Activated CD4-positive, alpha-beta T cell treated with anti-CD3 and anti-CD28 coated beads for 1 hour (primary cell): Measurements from ENCODE around the gene CDHR1.
"Not testable (repeated sequence)": the region's sequence is repeated elsewhere in the genome, so short reads cannot be mapped to it uniquely, and the experiment has no call there.

Experiments
- DNase-seq: peaks from one replicate; pipeline ENCODE4 v3.0.0-alpha.2; 2020

The CDHR1 gene

DNA sequence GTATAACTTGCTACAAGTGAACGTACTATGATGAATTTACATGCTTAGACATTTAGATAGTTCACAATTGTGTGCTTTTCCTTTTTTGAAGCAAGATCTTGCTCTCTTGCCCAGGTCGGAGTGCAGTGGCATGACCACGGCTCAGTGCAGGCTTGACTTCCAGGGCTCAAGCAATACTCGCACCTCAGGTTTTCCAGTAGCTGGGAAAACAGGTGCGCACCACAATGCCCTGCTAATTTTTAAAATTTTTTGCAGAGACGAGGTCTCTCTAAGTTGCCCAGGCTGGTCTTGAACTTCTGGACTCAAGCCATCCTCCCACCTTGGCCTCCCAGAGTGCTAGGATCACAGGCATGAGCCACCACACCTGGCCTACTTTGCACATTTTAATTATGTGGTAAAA is 18.9 kb upstream of the CDHR1 start:
- no peak for DNase-seq

DNA sequence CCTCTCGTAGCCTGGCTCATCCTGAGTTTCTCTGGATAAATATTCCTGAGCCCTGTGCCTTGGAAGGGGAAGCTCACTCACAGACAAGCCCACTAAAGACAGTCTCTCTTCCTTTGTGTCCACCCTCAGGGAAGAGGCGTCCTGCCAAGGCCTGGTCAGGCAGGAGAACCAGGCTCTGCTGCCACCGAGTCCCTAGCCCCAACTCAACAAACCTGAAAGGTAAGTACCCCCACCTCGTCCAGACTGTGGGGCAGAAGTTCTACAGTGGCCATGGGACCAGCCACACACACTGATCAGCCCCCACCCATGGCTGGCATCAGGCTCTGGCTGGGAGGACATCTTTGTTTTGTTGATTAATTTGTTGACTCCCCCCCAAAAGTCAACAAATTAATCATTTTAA is 18.0 kb upstream of the CDHR1 start:
- DNase-seq, result no peak

DNA sequence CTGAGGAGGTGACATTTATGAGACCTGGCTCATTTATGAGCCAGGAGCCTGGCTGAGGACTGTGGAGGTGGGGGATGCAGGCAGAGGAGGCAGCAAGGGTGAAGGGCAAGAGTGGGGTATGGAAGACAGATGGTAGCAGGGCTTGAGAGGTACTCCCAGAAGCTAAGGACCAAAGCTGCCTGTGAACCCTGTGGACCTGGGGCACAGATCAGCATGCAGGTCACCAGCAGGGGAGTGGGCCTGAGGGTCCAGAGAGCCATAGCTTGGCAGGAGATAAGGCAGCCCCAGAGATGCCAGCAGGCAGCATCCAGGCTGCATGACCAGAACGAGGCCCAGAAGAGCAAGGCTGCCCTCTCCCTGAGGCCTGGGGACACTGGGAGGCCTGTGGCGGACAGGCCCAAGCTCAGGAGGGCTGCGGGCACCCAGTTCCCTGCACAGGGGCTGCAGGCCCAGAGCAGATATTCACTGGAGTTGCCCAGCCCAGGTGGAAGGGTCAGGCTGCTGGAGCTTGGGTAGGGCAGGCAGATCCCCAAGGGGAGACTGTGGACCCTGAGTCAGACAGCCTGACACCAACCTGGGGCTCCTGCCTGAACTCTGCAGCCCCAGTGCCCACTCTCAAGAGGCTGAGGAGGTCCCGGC is 17.4 kb upstream of the CDHR1 start:
- no peak for DNase-seq

DNA sequence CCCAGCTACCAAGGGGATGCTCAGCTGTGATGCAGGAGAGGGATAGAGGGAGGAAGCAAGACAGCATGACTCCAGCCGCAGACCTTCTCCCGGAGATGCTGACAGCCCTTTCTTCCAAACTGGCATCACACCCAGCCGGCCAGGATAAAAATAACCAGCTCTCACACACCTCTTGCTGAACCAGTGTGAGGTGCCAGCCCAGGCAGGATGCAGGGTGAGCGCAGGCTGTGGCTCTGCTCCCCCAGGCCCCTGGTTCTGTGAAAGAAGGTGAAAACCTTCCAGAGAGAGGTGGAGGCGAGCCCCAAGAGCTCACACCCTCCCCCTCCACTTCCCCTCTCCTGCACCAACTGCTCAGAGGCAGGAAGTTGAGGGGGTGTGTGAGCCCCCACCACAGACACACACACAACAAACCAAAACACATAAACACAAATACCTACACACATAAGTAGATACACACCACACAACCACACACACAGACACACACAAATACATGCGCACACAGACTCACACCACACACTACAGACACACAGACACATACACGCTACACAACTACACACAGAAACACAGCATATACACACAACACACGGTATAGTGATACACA is 16.7 kb upstream of the CDHR1 start:
- no peak for DNase-seq

DNA sequence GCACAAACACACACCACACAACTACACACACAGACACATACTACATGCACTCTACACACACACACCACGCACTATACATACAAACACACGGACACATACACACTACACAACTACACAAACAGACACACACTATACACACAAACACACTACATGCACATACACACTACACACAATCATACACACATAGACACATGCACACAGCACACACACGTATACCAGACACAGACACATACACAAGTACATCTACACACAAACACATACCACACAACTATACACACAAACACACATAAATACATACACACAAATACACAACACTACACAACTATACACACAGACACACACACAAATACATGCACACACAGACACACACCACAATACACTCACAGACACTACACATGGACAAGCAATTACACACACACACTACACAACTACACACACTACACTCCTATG is 16.2 kb upstream of the CDHR1 start:
- no peak for DNase-seq

DNA sequence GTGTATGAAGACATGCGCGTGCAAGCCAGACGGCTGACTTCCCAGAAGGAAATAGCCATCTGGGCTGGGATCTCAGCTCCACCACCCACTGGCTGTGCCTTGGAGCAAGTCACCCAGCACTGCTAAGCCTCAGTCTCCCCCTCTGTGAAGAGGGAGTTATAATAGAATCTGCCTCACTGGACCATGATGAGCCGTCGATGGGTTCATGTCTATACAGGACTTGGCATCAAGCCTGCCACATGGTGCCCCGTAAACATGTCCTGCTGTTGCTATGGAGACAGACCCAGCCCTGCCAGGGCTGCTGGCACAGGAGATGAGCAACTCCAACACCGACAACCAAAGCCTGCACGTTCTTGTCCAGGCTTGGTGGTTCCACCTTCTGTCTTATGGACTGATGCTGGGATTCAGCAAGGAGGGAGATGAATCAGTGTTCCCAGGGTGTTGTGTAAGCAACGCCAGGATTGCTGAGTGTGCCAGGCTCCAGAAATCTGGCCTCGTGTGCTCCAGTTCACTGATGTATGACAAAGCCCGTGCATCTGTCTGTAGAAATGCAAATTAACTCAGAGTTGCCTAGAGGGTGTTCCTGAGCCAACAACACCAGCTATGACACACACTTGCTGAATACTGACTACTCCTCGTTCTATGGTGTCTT is 15.2 kb upstream of the CDHR1 start:
- no peak for DNase-seq

DNA sequence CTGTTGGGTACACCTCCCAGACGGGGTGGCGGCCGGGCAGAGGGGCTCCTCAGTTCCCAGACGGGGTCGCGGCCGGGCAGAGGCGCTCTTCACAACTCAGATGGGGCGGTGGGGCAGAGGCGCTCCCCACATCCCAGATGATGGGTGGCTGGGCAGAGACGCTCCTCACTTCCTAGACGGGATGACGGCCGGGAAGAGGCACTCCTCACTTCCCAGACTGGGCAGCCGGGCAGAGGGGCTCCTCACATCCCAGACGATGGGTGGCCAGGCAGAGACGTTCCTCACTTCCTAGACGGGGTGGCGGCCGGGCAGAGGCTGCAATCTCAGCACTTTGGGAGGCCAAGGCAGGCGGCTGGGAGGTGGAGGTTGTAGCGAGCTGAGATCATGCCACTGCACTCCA is 14.0 kb upstream of the CDHR1 start:
- DNase-seq, result not testable (repeated sequence)

DNA sequence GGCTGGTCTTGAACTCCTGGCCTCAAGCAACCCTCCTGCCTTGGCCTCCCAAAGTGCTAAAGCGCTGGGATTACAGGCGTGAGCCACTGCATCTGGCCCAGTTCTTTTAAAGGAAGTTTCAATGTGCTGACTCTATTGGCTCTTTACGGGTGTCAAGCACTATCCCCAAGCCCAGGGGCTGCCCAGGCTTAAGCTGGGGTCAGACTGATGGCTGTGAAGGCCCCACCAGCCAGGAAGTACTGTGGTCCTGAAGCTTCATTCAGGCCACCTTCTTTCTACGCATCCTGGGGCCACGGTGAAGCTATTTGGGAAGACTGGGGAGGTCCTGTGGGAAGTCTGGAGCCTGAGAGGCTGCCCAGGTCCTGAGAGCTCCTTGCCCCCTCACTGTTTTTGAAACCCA is 12.7 kb upstream of the CDHR1 start:
- no peak for DNase-seq

DNA sequence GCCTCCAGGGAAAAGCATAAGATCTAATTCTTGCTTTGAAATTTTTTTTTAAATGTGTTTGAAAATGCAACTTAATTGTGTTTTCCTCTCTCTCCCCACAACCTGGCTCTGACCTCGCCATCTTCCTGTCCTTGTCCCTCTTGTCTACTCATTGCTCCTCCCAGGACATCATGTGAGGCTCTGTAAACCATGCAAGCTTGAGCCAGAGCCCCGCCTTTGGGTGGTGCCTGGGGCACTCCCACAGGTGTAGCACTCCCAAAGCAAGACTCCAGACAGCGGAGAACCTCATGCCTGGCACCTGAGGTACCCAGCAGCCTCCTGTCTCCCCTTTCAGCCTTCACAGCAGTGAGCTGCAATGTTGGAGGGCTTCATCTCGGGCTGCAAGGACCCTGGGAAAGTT is 9.8 kb upstream of the CDHR1 start:
- DNase-seq, result no peak

DNA sequence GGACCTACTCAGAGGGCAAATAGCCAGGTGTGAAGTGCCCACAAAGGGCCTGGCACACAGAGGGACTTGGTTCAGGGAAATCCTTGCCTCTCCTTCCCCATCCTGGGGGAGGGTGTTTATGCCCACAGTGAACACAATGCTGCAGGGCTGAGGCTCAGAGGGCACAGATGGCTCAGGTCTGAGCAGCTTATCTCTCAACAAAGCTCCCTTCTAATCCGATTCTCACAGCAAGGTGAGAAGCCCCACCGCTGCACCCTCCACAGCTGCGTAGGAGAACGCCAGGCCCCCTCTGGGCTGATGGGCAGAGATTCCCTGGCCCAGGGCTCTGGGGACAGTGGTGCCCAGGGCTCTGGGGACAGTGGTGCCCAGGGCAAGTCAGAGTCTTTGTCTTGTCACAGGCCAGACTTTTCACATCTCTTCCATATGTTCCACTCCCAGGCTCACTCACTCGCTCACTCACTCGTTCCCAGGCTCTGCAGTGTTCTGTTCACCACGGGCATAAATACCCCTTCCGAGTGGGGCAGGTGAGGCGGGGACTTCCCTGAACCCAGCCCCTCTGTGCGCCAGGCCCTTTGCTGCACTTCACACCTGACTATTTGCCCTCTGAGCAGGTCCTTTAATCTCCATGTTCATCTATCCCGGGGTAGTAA is 8.7 kb upstream of the CDHR1 start:
- DNase-seq, result no peak

DNA sequence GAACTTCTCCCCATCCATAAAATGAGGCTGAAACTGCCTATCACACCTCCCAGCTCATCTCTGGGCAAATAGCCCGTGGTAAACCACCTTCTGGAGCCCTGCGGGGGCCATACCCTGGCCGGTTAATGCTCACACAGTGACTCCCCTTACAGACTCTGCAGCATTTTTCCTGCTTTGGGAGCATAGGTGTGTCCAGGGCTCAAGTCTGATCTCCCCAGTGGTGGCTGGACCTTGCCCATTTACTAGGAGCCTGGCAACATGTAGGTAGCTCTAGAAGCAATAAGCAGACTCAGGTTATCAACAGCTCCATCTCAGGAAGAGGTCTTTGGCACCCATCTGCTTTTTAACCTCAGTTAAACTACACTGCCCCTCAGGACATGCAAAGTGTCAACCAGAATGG is 5.5 kb upstream of the CDHR1 start:
- DNase-seq, result no peak

DNA sequence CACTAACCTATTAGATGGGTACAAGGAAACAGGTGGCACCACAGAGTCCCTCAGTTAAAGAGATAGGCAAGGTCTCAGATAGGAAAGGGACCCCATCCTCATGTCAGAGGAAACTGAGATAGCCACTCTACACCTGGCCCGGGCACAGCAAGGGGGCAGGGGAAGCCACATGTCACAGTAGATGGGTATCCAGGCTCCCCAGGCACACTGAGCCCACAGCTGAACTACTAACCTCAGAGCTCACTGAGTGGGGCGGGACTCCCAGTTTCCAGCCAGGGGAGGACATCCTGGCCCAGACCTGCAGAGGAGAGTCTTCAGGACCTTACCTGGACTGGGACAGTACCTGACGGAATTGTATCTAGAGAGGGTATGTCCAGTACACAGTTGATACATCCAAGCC is 3.7 kb upstream of the CDHR1 start:
- DNase-seq, result no peak

DNA sequence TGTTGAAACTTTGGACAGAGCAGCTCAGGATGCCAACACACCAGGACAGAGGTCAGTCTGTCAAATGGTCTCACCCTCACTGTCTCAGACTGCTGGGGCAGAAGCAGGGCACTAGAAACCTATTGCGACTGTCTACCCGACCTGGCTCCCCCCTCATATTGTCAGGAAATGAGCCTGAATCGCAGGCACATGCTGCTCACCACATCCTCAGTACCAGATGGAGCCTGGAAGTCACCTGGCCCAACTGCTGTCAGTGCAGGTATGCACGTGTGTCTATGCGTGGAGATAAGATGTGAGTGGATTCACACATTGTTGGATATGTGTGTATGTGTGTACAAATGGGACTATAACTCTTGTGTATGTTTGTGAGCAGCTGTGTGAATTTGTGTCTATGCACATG is 3.2 kb upstream of the CDHR1 start:
- DNase-seq, result no peak

DNA sequence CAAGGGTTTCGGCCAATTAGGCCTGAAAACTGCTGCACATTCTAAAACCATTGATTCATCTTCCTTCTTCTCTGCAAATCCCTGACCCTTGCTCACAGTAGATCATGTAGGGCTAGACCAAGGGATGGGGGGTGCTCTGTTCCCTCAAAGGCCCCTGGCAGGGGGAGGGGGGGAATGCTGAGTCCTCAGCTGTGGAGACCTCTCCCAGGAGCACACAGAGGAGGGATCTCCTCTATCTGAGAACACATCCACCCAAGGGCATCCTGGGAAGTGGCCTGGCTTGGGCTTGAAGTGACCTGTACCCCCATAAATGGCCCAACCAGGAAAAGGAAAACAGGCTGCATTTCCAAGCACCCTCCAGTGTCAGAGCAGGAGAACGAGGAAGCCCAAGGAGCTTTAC is 1.0 kb upstream of the CDHR1 start:
- DNase-seq, result no peak

DNA sequence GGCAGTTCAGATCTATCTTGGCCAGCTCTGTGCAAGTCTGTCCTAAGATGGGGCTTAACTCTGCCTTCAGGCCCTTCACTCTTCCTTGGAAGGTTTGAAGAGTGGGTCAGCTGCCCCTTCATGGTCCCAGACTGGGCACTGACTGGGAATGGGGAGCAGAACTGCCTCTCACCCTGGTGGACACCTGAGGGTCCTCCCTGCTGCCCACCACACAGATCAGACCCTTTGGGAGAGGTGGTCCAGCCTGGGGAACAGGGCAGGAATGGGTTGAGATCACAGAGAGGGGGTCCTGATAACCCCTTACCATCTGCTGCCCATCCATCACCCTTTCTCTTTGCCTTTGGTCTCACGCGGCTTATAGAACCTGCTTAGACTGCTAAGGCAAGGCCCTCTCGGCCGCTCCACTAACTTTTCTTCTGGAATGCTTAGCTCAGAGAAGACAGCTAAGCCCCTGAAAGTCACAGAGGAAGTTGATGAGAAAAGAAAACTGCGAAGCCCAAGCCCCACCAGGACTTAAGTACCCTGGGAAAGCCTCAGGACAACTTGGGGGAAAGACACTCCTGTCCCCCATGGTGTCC is 402 bp upstream of the CDHR1 start:
- no peak for DNase-seq

DNA sequence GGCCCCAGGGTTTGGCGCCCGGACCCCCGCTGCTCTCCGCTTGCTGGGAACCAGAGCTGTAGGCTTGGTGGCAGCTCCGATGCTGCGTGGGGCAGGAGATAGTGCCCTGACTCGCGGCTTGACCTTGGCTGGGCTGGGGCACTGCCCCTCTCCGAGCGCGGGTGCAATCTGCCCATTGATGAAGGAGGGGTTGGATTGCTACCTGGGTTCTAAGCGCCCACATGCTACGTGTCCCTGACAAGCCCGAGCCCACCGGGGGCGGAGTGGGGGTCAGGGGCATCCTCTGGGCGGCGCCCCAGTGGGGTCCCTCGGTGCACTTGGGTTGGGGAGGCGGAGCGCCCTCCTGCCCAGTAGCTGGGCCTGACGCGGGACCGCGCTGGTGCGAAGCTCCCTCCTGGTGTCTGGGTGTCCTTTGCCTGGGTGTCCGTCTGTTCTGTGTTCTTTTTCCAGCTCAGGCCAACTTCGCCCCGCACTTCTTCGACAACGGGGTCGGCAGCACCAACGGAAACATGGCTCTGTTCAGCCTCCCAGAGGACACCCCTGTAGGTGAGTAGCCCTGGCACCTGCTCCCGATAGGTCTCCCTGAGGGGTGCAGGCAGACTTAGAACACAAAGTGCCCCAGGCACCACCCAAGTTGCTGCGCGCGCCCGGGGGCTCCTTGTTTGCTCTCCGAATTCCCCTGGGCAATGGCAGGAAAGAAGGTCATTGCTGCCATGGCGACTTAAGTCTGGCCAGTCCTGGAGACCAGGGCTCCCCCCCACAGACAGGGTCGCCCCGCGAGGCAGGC is 900 bp downstream of the CDHR1 start:
- no peak for DNase-seq

DNA sequence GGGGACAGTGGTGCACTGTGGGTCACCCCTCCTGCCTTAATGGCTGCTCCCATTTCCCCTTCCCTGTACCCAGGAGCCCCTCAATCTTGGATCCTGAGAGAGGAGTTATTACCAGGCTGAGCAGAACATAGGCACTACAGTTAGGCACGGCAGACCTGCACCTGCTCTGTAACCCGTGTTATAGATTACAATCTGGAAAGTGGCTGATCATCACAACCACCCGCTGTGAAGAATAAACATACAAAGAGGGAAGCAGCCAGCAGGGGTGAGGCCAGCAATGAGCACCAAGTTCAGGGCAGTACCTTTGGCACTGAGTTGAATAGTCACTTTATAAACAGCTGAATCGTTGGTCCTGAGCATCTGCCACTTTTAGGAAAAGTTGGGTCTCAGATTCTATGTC is 1.7 kb downstream of the CDHR1 start:
- DNase-seq, result no peak

DNA sequence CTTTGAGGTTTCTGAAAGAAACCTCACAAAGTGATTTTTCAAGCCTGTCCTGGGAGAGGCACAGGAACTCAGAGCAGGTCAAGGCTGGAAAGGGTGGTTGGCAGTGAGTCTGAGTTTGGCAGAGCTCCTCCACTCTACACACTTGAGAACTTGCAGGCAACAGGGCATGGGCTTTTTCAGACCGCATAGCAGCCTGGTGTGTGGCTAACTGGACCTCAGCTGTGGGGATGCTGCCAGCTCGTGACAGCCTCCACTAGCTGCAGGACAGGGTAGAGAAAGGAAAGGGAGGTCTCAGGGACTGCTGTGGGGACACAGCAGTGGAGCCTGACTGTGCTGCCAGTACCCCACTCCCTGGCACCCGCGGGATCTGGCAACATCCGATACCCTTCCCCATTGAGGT is 2.6 kb downstream of the CDHR1 start:
- no peak for DNase-seq

DNA sequence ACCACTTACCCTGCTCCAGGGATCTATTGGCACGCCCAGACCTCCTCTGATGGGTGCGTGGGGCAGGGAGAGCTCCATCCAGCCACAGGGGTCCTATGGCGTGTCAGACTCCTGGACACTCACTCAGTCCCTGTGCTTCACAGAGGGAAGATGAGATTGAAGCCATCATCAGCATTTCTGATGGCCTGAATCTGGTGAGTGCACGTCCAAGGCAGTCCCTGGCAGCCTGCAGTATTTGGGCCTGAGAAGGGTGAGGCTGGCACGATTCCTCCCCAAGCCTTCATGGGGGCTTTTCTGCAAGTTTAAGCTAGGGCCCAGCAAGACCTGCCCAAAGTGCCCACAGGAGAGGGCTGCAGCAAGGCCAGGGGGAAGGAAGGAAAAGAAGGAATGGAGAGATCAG is 3.3 kb downstream of the CDHR1 start:
- DNase-seq, result no peak

DNA sequence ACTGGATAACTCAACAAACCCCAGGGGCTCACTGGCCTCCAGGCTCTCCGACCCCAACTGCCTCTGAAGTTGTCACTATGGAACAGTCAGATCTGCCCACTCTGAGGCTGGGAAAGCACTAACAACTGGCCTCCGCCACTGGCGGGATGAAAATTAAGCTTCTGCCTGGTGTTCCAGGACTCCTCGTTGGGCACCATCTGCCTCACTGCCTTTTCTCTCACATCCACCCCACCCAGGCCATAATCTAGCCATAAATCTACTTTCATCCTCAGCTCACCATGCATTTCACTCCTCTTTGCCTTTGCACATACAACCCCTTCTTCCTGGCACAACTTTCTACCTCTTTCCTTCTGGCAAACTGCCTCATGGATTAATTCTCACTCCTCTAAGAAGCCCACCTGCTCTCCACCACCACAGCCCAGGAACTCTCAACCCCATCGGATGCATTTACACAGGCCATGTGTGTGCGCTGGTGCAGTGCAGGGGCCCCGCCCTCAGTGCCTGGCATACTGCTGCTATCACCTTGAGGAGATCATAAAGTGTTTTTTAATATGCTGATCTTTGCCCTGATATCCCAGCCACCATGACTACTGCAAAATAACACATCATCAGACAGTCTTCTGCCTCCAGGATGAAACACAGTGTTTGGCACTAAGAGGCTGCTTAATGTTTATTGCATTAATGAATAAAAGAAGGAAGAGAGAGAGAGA is 4.0 kb downstream of the CDHR1 start:
- no peak for DNase-seq

DNA sequence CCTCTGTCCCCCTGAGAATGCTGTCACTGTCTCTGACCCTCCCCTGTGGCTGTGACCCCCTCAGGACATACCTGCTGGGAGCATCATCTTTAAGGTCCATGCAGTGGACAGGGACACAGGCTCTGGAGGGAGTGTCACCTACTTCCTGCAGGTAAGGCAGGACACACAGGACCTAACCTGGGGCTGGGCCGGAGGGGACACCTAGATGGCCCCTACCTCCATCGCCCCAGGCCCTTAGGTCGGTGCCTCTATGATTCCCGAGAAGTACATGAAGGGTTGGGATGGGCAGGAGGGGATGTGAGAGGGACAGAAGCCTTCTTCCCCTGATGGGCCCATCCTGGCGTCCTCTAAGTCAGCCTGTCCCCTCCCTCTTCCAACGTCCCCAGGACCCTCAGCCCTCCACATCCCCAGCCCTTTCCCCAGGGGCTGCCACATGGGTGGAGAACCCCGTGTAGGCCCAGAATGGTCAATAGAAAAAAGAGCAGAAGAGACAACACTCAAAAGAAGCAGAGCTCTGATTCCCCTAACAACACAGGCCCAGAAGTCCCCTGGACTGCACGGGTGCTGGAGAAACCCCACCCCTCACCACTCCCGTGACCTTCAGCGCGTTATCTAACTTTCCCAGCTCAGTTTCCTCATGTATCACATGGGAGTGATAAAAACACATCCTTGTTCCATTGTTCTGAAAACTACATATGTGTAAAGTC is 6.4 kb downstream of the CDHR1 start:
- DNase-seq, result no peak

DNA sequence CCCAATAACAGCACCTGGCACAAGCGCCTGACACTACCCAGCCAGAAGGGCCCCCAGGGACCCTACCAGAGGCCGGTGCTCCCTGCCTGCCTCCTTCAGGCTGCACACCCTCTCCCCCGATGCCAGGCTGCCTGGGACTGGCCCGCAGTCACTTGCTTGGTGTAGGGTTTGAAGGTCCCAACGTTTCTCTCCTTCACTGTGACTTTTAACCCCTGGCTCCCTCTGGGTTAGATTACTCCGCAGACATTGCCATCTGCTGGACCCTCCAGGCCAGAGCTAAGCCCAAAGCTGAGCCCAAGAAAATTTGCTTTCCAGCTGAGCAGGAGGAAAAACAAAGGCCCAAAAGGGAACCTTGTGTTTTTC is 6.9 kb downstream of the CDHR1 start:
- no peak for DNase-seq
